HS-27A (cell line): Measurements from ENCODE around the gene PARD6G.
"Not testable (repeated sequence)": the region's sequence is repeated elsewhere in the genome, so short reads cannot be mapped to it uniquely, and the experiment has no call there.

Experiments used
- DNase-seq: peaks from one replicate; pipeline ENCODE4 v3.0.0-alpha.2; 2012; ENCODE audit warnings: low read depth, missing footprints

PARD6G gene

GRCh38 chr18:80241919-80242777 is 5.2 kb downstream of the PARD6G start:
- no peak for DNase-seq

DNA sequence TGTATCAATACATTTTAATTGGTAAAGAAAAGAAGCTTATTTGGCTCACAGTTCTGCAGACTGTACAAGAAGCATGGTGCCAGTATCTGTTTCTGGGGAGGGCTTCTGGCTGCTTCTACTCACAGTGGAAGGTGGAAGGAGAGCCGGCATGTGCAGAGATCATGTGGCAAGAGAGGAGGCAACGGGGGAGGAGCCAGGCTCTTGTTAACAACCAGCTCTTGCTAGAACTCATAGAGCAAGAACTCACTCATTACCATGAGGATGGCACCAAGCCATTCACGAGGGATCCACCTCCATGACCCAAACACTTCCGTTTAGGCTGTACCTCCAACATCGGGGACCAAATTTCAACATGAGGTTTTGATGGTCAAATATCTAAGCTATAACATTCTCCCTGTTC is 7.5 kb downstream of the PARD6G start:
- DNase-seq, result no peak

DNA sequence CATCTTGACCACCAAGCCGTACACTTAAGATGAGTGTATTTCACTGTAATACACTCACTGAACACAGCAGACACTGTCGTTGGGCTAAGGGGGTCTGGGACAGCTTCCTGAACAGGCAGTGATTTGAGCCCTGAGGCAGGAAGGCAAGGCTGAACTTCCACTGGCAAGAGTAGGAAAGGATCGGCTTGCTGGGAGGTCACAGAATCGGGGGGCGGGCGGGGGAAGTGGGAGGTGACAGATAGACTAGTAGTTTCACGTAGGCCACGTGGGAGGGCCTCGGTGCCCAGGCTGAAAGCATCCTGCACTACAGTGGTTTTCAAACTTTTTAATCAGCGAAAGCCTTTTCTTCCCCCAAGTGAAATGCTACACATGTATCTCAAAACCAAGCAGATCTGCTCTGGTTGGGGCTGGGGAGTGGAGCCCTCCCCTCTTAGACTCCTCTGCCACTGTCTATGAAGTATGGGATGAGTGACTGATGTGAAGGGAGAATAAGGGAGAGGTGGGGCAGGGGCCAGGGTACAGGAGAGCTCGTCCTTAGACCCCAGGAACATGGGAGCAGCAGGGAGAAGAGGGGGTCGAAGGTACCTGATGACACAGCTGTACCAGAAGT is 8.6 kb downstream of the PARD6G start:
- no peak for DNase-seq

DNA sequence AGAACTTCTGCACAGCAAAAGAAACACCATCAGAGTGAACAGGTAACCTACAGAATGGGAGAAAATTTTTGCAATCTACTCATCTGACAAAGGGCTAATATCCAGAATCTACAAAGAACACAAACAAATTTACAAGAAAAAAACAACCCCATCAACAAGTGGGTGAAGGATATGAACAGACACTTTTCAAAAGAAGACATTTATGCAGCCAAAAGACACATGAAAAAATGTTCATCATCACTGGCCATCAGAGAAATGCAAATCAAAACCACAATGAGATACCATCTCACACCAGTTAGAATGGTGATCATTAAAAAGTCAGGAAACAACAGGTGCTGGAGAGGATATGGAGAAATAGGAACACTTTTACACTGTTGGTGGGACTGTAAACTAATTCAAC is 9.8 kb downstream of the PARD6G start:
- not testable (repeated sequence) for DNase-seq

DNA sequence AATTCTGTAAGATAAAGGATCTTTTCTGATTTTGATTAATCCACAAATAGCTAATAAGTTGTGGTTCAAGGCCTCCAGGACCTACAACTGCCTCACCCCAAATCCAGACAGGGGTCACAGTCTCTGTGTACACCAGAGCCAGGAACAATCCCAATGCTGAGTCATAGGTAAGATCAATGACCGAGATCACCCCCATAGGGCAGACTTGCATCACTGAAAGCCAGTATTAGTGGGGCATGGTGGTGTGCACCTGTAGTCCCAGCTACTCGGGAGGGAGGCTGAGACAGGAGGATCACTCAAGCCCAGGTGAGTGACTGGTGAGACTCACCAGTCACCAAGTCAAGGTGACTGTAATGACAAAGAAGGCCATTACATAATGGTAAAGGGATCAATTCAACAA is 12.9 kb downstream of the PARD6G start:
- DNase-seq, result no peak

GRCh38 chr18:80233899-80234298 is 13.4 kb downstream of the PARD6G start:
- no peak for DNase-seq

DNA sequence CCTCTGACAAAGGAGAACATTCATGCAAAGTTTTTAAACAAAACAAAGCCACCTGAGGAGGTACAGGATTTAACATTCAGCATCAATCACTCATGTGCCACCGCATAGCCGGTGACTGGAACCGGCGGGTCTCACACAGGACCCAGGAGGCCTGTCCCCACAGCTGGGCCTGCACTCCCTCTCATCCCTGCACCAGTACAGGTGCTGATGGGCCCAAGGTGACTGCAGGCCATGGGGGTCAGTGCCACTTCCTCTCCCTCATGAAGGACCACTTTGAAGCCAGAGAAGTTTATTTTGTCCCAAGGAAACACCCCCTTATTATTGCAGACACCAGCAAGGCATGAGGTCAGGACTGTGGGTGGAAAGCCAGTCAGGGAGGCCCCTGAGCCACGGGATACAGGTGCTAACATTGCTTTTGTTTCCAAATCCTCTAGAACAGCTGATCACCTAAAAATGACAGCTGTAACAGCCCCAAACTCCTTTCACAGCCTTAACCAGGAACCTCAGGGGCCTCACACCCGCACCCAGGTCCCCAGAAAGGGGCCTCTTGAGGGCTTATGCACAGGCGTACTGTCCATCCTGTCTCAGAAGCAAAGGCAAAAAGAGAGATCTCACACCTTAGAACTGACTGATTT is 14.0 kb downstream of the PARD6G start:
- no peak for DNase-seq

GRCh38 chr18:80232710-80233109 is 14.6 kb downstream of the PARD6G start:
- no peak for DNase-seq

GRCh38 chr18:80232030-80232429 is 15.3 kb downstream of the PARD6G start:
- no peak for DNase-seq

DNA sequence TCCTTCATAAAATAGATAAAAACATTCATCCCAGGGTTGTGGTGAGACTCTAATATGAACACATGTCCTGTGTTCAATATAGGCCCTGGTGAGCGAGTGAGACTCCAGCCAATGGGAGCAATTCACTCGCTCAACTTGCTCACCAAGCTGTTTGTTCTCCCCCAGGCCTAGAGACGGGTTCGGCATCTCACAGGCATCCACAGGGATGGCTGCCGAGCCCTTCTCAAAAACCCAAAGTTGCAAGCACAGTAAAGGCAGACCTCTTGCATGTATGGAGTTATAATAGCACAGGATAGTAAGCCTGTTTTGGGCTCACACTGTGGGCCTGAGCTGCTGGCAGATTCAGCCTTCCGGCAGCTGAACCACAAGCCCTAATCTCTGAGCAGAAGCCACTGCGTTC is 15.7 kb downstream of the PARD6G start:
- DNase-seq, result no peak

DNA sequence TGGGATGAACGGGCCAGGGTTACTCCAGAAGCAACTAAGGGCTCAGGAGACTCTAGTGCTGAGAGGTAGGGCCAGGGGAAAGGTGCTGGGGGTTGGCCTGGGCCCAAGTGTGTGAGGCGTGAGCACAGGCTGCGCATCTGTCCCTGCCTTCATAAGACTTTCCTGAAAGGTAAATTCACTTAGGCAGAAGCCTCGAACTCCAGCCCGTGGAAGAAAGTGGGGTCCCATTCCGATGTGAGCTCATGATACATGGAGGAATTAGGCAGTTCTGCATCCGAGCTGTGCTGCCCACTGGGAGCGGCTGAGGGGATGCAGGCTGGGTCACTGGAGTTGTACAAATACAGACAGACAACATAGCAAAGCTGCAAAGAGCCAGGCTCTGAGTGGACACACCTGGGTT is 16.2 kb downstream of the PARD6G start:
- no peak for DNase-seq

- no peak for DNase-seq
These were observed 17.3 kb downstream of the PARD6G start for GRCh38 chr18:80229766-80230745.

DNA sequence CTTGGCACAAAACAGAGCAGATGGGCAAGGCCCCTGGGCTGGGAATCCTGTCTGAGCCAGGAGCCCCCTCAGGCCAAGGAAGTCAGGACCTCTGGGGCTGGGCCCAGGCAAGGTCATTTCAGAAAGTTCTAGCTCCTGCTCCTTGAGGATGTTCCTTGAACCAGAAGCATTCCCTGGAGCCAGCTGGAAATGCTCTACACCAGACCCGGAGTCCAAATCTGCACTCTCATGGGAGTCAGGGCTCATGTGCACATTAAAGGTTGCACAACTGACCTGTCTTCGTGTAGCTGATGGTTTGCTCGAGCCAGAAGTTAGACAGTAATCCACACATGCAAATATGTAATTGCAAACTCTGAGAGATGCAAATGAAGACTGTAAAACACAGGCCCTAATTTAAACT is 18.0 kb downstream of the PARD6G start:
- no peak for DNase-seq

GRCh38 chr18:80228051-80228848 is 19.1 kb downstream of the PARD6G start:
- DNase-seq, result no peak

GRCh38 chr18:80227472-80227871 is 19.8 kb downstream of the PARD6G start:
- no peak for DNase-seq

- no peak for DNase-seq
These were observed 21.6 kb downstream of the PARD6G start for GRCh38 chr18:80225685-80226084.

GRCh38 chr18:80223581-80224148 is 23.6 kb downstream of the PARD6G start:
- no peak for DNase-seq

DNA sequence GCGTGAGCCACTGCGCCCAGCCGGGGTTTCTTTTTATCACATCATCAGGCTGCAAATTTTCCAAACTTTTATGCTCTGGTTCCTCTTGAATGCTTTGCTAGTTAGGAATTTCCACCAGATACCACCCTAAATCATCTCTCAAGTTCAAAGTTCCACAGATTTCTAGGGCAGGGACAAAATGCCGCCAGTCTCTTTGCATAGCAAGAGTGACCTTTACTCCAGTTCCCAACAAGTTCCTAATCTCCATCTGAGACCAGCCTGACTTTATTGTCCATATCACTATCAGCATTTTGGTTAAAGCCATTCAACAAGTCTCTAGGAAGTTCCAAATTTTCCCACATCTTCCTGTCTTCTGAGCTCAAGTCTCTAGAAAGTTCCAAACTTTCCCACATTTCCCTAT is 27.8 kb downstream of the PARD6G start:
- DNase-seq, result not testable (repeated sequence)

DNA sequence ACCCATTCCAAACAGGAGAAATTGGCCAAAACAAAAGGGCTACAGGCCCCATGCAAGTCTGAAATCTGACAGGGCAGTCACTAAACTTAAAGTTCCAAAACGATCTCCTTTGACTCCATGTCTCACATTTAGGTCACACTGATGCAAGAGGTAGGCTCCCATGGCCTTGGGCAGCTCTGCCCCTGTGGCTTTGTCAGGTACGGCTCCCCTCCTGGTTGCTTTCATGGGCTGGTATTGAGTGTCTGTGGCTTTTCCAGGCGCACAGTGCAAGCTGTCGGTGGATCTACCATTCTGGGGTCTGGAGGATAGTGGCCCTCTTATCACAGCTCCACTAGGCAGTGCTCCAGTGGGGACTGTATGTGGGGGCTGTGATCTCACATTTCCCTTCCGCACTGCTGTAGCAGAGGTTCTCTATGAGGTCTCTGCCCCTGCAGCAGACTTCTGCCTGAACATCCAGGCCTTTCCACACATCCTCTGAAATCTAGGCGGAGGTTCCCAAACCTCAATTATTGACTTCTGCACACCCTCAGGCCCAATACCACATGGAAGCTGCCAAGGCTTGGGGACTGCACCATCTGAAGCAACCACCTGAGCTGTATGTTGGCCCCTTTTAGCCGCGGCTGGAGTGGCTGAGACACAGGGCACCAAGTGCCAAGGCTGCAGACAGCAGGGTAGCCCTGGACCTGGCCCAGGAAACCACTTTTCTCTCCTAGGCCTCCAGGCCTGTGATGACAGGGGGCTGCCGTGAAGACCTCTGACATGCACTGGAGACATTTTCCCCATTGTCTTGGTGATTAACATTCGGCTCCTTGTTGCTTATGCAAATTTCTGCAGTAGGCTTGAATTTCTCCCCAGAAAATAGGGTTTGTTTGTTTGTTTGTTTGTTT is 28.7 kb downstream of the PARD6G start:
- DNase-seq, result no peak

GRCh38 chr18:80213182-80213581 is 34.1 kb downstream of the PARD6G start:
- DNase-seq, result no peak
